HG02938 (cell line): ENCODE results near the gene PRSS57.

Experiments
- ATAC-seq: cut with Tn5 transposase; IDR thresholded peaks from one replicate; pipeline ENCODE4 v1.9.1; 2021; ENCODE audit warnings: mild to moderate bottlenecking, moderate library complexity; ENCODE audit not compliant: unreplicated experiment

Gene PRSS57

DNA sequence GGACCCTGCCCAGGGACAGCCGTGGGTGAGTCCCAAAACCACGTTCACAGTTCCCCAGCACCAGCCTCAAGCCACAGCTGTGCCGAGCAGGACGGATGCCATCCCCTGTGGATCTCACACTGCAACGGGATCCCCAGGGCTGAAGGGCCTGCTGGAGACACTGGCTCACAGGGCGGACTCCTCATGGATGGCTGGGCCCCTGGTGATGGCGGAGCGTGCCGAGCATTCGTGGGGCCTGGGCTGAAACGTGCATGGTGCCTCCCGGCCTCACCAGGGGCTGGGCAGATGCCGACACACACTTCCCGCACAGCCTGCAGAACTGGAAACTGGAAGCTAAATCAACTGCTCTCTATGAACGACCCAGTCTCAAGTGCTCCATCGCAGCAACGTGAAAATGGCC is 41.8 kb downstream of the PRSS57 start:
- no peak for ATAC-seq

DNA sequence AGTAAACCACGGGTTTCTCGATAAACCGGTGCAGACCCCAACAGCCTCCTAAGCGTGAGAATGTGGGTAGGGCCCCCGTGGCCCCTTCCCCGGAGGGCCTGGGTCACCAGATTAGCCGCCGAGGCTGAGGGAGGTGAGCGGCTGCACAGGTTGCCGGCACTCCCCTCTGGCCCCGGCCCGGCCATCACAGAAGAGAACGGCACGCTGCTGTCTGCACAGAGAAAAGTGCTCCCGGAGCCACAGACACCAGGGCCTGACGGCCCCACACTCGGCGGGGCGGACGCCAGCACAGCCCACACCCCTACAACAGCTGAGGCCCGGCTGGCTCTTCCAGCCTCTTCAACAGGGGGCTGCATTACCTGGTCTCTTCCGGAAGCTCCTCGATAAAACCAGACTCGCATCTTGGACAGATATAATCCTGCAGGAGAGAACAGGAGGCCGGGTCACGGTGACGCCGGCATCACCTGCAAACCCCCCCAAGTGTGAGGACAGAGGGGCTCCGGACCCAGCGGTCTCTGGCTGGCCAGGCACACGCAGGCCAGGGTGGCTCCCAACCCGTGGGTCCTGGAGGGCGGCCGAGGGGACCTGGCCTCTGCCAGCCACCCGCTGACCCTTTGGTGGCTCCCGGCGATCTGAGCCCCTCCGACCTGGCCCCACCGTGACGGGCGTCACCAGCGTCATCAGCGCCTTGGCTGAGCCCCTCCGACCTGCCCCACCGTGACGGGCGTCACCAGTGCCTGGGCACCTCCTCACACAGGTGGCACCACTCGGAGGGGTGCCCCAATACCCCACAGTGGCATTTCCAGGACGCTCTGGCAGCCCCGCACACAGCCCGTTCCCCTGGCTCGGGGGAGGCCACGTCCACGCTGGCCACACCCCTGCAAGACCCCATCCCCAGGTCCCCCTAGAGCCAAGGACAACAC is 42.5 kb downstream of the PRSS57 start:
- no peak for ATAC-seq

DNA sequence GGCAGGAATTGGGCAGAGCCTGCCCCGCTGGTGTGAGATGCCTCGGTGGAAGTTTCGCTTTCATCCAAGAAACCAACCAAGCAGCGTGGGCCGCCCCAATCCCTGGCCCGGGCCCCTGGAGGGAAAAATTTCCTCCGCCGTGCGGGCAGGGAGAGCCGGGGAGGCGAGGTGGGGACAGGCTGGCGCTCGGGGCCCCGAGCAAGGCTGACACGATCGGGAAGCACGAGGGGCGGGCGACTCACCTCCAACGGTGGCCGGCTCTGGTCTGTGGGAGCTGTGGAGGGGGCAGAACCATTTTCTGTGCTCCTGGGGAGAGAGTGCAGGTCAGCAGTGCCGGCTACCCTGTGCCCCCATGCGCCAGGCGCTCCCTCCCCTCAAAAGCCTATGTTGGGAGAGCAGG is 43.3 kb downstream of the PRSS57 start:
- ATAC-seq = no peak

DNA sequence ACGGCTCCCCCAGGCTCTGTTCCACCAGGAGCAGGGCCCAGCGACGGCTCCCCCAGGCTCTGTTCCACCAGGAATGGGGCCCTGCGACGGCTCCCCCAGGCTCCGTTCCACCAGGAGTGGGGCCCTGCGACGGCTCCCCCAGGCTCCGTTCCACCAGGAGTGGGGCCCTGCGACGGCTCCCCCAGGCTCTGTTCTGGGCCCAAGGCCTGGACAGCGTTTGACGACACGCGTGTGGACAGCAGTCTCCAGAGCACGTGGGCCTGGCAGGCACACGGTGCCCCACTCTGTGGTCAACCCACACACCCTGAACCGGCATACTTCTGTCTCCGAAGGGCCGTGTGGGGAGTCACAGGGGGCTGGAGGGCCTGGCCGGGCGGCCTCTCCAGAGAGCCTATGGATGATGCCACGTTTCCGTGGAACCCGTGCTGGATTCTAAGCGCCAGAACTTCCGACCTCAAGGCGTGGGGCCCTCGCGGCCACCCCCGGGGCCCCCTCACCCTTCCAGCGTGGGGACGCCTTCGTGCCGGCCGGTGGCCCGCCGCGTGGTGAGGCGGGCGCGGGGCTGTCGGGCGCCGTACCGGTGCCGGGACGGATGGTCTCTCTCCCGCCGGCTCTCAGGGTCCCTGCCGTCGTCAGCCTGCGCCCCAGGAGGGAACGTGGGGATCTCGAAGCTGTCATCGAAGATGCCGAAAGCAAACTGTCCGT is 44.0 kb downstream of the PRSS57 start:
- no peak for ATAC-seq

DNA sequence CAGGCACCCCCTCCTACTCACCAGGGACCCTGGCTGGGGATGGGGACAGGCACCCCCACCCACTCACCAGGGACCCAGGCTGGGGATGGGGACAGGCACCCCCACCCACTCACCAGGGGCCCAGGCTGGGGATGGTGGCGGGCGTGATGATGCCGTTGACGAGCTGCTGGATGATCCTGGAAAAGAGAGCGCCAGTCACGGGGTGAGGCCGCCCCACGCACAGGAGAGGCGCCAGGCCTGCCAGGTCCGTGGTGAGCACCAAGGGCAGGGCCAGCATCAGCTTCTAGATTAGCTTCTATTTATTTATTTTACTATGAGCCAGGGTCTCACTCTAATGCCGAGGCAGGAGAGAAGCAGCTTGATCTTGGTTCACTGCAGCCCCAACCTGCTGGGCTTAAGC is 45.1 kb downstream of the PRSS57 start:
- no peak for ATAC-seq

DNA sequence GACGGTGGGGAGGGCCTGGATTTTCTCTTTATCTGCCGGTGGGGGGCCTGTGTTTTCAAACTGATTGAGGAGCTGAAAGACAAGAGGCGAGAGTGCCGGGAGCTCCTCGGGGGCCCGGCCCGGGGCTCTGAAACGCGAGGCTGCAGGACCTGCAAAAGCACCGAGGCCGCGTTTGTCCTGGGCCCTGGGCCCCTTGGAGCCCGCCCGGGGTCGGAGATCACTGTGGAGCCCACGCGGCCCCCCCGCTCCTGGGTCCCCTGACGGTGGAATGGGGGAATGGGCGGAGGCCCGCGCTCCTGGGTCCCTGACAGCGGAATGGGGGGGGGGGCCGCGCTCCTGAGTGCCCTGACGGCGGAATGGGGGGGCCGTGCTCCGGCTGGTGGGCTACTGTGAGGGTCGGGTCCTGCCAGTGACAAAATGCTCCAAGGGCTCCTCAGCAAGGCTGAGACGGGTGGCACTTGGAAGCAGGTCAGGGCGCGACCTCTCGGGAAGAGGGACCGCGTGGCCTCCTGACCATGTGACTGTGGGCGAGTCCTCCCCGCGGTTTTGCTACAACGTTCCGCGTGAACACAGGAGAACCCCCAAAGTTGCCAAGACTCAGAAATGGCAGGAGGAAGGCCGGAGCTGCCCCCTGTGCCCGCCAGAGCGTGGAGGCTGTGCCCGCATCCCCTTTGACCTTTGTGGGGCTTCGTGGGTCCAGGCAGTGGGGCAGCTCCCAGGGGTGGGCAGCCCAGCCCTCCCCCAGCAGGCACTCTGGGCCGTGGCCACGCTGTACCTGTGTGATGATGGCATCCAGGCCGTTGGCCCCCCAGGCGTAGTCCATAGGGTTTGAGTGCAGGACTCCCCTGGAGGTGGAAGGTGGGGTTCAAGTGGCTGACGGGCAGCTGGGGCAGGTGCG is 46.1 kb downstream of the PRSS57 start:
- no peak for ATAC-seq

DNA sequence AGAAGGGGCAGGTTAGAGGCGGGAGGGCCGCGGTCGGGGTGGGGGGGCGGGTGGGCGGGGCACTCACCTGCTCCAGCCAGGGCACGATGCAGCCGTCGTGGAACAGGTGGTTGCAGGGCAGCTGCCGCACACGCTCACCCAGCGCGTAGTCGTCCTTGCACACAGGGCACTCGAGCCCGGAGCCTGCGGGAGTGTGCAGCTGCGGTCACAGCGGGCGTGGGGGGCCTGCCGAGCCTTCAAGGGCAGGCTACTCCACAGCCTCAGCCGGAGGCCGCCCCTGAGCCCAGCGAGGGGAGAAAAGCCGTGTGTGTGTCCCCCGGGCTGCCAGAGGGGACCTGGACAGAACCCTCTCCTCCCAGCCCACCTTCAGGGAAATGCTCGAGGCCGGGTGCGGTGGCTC is 46.9 kb downstream of the PRSS57 start:
- ATAC-seq = no peak

DNA sequence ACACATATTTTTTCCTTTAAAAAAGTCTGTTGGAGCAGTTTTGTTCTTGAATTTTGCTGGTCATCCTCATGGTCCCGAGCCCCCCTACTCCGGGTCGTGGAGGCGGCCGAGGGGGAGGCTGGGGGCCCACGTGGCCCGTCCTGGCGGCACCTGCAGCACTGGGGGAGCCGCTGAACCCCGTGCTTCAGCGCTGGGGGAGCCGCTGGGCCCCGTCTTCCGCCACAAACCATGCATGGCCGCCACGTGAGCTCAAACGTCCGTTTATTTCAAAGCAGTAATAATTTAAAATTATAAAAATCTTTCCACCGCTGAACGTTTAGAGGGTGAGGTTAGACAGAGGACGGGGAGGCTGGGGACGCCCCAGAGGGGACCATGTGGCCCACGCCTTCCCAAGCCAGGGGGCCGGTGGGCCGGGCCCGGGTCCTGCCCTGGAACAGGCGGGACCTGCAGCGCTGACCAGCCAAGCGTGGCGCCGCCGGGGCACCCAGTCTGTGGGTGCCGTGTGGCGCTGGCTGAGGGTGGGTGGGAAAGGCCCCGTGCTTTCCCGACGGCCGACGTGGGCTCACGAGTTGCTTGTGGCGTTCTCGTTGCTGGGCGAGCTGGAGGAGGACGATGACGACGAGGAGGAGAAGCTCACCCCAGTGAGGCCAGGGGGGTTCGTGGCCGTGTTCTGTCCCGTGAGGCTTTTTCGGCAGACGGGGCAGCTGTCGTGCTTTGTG is 47.5 kb downstream of the PRSS57 start:
- ATAC-seq = no peak

DNA sequence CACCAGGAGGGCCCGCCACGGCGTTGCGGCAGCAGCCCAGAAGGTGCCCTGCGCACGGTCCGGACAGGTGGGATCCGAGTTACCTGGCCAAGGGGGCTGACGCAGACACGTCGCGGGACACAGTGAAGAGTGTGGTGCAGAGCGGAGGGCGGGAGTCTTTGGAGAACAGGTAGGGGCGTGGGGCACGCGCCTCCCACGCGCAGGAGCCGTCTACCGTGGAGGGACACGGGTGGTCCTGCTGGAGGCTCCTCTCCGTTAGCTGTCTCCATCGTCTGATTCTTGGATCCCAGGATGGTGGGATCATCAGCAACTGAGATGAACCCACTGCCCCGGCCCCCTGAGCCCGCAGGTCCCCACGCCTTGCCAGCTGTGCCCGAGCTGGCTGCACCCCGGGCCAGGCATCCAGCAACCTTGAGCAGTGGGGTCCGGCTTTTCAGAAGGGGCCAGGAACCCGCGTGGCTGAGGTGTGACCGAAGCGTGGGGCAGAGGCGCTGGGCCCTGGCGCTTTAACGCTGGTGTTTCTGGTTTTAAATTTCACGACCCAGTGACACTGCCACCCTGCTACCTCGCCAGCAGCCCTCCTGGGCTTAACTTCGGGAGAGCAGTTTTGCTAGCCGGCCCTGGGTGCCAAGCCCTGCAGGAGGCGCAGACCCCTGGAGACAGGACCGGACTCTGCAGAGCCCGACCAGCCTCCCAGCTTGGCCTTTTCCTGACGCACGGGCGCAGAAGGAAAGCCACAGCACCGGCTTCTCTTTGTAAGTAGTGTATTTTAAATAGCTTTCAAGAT is 48.3 kb downstream of the PRSS57 start:
- ATAC-seq = no peak

DNA sequence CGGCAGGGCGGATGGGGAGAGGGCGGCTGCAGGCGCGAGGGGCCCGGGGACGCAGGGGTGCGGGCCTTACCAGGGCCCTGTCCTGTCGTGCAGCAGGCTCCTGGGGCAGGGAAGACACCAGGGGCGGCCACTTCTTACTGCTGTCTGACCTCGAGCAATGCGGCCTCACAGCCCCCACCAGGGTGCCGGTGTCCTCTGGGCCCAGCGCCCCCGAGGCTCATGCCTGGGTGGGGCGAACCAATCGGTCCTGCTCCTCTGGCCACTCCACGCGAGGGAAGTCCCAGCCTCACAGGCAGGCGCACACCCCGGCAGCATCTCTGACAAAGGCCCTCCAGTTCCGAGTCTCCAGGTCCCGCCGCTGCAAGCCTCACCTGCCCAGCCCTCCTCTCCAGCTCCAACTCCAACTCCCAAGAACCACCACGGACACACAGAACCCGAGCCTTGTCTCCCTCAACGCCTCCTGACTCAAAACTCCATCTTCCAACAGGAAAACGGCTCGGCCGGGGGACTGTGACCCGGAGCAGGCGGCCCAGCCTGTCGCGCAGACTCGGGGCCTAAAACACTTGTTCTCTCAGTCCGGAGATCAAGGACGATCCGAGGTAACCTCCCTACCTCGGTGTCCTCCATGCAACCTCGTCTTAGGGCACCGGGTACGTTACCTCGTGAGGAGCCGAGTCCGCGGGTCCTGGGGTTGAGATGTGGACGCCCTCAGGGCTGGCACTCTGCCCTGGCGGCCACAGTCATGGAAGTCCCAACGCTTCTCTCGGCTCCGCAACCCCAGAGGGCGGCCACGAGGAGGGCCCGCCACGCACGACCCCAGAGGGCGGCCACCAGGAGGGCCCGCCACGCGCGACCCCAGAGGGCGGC is 49.1 kb downstream of the PRSS57 start:
- ATAC-seq = no peak

DNA sequence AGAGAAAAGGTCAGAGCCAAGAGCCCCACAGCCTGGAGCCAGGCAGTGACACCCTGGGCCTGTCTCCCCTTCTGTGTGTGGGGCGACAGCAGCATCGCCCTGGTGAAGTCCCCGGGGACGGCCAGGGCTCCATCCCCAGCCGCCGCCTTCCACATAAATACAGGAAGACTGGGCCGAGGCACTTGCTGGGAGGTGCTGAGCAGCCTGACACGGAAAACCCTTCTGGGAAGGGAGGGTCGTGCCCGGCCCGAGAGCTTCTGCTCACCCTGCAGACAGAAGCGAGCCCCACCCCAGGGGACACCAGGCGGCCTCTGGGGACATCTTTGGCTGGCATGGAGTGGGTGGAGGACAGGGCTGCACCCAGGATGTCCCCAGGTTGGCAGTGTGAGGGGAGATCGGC is 50.5 kb downstream of the PRSS57 start:
- ATAC-seq = no peak

DNA sequence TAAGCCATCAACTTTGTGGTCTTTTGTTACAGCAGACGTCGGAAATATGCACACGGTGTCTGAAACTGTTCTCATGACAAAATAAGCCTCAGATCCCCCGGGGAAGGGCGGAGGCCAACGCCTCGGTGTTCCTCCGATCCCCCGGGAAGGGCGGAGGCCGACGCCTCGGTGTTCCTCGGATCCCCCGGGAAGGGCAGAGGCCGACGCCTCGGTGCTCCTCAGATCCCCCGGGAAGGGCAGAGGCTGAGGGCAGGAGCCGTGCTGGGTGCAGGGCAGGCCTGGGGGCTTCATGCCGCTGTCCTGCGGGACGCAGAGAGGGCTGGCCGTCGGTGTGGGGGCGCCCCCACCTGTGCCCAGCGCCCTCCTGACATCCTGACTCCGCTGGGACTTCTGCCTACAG is 50.9 kb downstream of the PRSS57 start:
- ATAC-seq = no peak

DNA sequence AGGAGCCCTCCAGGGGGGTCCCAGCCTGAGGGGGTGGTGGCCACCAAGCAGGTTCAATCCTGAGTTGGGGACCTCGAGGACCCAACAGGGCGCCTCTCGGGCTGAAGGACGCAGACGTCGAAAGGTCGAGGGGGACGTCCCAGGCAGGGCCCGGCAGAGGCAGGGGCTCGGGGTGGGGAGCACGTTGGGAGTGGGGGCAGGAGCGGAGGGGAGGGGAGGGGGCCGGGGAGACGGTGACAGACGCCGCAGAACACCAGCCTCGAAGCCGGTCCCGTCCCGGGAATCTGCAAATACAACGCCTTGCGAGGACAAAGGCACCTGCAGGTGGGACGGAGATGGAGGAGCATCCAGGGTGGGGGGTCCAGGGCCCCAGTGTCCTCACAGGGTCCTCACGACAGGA is 51.5 kb downstream of the PRSS57 start:
- no peak for ATAC-seq

DNA sequence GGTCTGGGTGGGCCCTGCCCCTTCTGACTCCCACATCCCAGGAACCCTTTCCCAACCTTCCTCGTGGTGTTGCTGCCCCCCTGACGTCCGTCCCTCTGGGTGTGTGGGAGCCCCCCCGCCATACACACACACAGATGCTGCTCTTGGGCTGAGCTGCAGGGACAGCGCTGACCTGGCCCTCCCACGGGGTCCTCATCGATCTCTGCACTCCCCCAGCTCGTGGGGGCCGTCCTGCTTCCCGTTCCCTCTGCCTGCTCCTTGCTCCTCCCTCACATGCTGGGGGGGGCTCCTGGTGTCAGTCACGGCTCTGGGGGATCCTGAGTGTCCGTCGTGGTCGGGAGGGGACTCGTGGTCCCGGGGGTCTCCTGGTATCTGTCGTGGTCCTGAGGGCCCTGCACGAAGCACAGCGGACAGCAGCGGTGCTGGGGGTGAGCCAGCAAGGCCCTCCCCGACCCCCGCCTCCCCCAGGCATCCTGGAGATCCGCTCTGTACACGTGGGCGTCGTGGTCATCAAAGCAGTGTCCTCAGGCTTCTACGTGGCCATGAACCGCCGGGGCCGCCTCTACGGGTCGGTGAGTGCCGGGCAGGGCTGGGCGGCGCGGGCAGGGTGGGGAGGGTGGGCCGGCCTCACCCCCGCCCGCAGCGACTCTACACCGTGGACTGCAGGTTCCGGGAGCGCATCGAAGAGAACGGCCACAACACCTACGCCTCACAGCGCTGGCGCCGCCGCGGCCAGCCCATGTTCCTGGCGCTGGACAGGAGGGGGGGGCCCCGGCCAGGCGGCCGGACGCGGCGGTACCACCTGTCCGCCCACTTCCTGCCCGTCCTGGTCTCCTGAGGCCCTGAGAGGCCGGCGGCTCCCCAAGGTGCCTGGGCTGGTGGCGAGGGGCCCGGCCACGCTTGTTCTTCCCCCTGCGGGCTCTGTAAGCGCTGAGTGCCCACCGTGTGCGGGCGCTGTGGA is 52.2 kb downstream of the PRSS57 start:
- ATAC-seq = no peak

DNA sequence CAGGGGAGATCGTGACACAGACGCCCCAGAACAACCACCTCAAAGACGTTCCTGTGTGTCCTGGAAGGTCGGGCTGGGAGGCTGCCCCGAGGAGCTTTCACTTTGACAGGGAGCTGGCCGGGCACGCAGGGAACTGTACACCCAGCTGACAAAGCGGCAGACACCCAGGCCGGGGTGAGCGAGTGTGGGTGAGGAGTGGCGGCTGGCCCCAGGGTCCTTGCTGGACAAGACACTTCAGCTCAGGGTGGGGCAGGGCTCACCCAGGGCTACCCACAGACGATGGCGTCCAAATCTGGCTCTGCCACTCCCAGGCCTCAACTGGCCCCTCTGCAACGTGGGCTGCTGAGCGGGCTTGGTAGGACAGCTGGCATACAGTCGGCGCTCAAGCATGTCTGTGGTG is 53.5 kb downstream of the PRSS57 start:
- ATAC-seq = no peak

DNA sequence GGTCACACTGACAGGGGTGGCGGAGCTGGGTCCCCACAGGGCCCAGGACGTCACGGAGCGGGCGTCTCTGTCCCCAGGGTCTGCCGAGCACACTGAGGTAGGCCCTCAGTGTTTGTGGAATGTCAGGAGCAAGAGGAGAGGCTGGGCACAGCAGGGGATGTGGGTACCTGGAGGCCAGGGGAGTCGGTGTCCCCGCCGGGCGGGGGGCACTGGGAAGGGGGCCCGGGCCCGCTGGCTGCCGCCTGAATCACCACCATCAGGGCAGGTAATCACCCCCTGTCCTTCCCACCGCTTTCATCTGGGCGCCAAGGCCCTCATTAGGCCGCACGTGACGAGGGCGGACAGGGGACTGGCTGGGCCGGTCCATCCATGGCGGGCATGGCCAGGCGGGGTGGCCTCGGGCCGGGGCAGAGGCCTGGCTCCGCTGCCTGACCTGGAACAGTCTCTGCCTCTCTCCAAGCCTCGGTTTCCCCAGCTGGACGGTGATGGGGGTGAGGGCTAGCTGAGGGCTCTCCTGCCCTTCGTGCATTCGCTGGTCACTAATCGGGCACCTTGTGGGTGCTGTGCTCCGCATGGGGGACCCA is 54.6 kb downstream of the PRSS57 start:
- no peak for ATAC-seq

DNA sequence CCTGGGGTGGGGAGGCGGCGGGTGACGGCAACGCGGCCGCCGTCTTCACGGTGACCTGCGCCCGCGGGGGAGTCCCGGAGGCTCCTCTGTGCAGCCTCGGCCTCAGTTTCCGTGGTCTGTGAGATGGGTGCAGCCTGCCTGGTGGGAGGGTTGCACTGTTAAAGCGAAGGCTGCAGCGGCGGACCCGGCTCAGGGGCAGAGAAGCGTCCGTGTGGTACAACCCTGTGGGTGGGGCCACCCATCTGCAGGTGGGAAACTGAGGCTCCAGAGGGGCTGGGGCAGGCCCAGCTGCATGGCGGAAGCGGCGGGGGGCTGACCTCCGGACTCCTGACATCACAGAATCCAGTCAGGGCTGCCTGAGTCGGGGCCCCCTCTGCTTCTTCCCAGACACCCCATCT is 55.1 kb downstream of the PRSS57 start:
- ATAC-seq = no peak
